ENCODE data around the gene TERT. TPM values are rescaled to one million over a fixed set of nuclear protein-coding genes. Genes with fewer than 3 reads are reported as not detected.

Gene TERT
- total and polyA plus RNA-seq, 4 donors, result 0.02 TPM; not detected in 3

DNA sequence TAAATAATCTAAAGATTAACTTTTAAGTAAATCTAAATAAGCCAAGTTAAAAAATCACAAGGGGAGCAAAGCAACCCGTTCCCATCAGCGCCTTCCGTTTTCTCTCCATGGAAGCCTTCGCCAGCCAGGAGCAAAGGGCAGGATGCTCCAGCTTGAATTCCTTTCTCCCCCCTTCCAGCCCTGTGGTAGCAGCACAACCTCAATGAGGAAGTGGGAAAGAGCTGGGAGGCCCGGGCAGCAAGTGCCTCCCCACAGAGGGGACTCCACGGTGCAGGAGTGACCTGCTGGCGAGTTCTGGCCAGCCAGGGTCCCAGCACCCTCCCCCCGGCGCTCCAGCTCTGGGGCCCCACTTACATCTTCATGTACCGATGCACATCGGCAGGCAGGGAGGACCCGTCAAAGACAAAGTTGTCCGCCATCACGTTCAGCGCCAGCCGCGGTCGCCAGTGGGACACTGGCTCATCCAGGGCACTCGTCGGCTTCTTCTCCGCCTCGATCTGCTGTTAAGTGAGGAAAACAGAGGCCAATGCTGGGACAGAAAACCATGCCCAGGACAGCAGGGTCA, 43.7 kb upstream of the TERT start:
- H3K9ac ChIP-seq (ENCODE audit: insufficient read depth in 1 of 2, low read length in 2 of 2), result no peak overlapping the region
- DNase-seq (no peak), ATAC-seq (ENCODE audit: insufficient read depth, low FRiP score) (no peak)
- H3K27me3 ChIP-seq (ENCODE audit: control insufficient read depth in 3 of 3, insufficient read depth in 3 of 3, low read length in 2 of 3), result no peaks in the 10 kb centered on the region
- 91 to 94% methylated on average over 22 of the region's 22 CpGs for WGBS, 2 donors
- peaks cover 29 to 73% (median 37%) of the 10 kb centered on the region in 4 donors for H3K36me3 ChIP-seq (ENCODE audit: control insufficient read depth in 4 of 4, insufficient read depth in 4 of 4, low read length in 4 of 4)
- TF ChIP-seq, protein P1, sequence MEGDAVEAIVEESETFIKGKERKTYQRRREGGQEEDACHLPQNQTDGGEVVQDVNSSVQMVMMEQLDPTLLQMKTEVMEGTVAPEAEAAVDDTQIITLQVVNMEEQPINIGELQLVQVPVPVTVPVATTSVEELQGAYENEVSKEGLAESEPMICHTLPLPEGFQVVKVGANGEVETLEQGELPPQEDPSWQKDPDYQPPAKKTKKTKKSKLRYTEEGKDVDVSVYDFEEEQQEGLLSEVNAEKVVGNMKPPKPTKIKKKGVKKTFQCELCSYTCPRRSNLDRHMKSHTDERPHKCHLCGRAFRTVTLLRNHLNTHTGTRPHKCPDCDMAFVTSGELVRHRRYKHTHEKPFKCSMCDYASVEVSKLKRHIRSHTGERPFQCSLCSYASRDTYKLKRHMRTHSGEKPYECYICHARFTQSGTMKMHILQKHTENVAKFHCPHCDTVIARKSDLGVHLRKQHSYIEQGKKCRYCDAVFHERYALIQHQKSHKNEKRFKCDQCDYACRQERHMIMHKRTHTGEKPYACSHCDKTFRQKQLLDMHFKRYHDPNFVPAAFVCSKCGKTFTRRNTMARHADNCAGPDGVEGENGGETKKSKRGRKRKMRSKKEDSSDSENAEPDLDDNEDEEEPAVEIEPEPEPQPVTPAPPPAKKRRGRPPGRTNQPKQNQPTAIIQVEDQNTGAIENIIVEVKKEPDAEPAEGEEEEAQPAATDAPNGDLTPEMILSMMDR (IDR thresholded peaks at IDR 0.05; ENCODE audit: control extremely low read depth, extremely low read depth), result no peak
- no peak overlapping the region for H3K4me3 ChIP-seq
- H3K27ac ChIP-seq (ENCODE audit: low read depth in 1 of 2, low read length in 1 of 2), result no peak overlapping the region
- no peaks in the 10 kb centered on the region for H3K9me3 ChIP-seq (ENCODE audit: control insufficient read depth in 4 of 4, insufficient read depth in 3 of 4, low read length in 3 of 4)
- H3K4me1 ChIP-seq (ENCODE audit: control insufficient read depth in 5 of 5, insufficient read depth in 5 of 5, low read length in 5 of 5), result peaks cover 0 to 3% (median 0%) of the 10 kb centered on the region in 5 donors

DNA sequence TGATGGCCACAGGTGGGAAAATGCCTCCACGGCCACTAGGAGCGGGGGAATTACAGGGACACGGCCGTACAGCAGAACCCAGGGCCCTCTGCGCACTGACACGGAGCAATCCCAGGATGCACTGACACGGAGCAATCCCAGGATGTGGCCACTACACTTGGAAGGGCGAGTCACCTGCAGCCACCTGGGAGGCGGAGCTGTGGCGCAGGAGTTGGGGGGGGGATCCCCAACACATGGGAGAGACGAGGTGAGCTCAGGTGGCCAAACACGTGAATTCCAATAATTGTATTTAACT, 43.3 kb upstream of the TERT start:
- DNase-seq, result no peak

DNA sequence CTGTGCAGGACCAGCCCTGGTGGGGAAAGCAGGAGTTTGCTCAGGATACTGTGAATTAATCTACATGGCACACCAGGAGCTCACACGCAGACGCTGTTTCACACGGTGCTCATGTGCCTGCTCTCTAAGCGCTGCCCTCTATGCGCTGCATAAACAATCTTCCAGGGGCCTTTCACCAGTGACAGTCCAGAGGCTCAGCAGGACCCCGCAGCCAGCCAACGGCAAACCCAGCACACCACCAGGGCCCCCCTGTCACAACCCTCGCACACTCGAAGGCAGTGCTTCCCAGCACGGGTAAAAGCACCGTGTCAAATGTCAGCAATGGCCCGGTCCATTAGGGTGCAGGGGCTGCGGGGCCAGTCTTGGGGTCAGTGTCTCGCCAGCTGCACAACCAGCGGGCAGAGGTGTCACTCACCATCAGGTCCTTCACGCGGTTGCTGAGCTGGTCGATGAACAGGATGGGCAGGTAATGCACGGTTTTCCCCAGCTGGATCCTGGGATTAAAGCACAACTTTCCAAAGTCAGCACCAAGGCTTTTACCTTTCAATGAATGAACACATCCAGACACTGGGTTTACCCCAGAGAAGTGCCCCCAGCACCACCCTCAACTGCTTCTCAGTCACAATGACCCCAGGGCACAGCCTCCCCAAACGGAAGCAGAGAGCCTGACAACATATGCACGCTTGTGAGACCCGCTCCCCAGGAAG, 42.8 kb upstream of the TERT start:
- Histone ChIP-seq H3K9me3 (ENCODE audit: control insufficient read depth in 4 of 4, insufficient read depth in 3 of 4, low read length in 3 of 4) (no peaks in the 10 kb centered on the region), H3K4me3 (no peak overlapping the region), H3K27ac (ENCODE audit: low read depth in 1 of 2, low read length in 1 of 2) (no peak overlapping the region), H3K9ac (ENCODE audit: insufficient read depth in 1 of 2, low read length in 2 of 2) (no peak overlapping the region), H3K36me3 (ENCODE audit: control insufficient read depth in 4 of 4, insufficient read depth in 4 of 4, low read length in 4 of 4) (peaks cover 30 to 77% (median 42%) of the 10 kb centered on the region in 4 donors), H3K4me1 (ENCODE audit: control insufficient read depth in 5 of 5, insufficient read depth in 5 of 5, low read length in 5 of 5) (no peaks in the 10 kb centered on the region), H3K27me3 (ENCODE audit: control insufficient read depth in 3 of 3, insufficient read depth in 3 of 3, low read length in 2 of 3) (no peaks in the 10 kb centered on the region)
- TF ChIP-seq, protein P1 (IDR thresholded peaks at IDR 0.05; ENCODE audit: control extremely low read depth, extremely low read depth), result no peak
- DNase-seq (no peak), ATAC-seq (ENCODE audit: insufficient read depth, low FRiP score) (no peak)
- 94% methylated on average over 22 of the region's 22 CpGs for WGBS, 2 donors

More for the DNA sequence above, 43.3 kb upstream of the TERT start:
- TF ChIP-seq, protein P1 (IDR thresholded peaks at IDR 0.05; ENCODE audit: control extremely low read depth, extremely low read depth), result no peak
- no peak overlapping the region for H3K9ac ChIP-seq (ENCODE audit: insufficient read depth in 1 of 2, low read length in 2 of 2)
- no peak overlapping the region for H3K4me3 ChIP-seq
- no peaks in the 10 kb centered on the region for H3K4me1 ChIP-seq (ENCODE audit: control insufficient read depth in 5 of 5, insufficient read depth in 5 of 5, low read length in 5 of 5)
- 90 to 94% methylated on average over 12 of the region's 12 CpGs for WGBS, 2 donors
- no peaks in the 10 kb centered on the region for H3K27me3 ChIP-seq (ENCODE audit: control insufficient read depth in 3 of 3, insufficient read depth in 3 of 3, low read length in 2 of 3)
- ATAC-seq (ENCODE audit: insufficient read depth, low FRiP score), result no peak
- H3K27ac ChIP-seq (ENCODE audit: low read depth in 1 of 2, low read length in 1 of 2), result no peak overlapping the region
- H3K9me3 ChIP-seq (ENCODE audit: control insufficient read depth in 4 of 4, insufficient read depth in 3 of 4, low read length in 3 of 4), result no peaks in the 10 kb centered on the region
- H3K36me3 ChIP-seq (ENCODE audit: control insufficient read depth in 4 of 4, insufficient read depth in 4 of 4, low read length in 4 of 4), result peaks cover 30 to 77% (median 41%) of the 10 kb centered on the region in 4 donors
